Mesothelial cell of epicardium (in vitro differentiated cells): Measurements from ENCODE around the gene TMEM120A. TPM values are rescaled to one million over a fixed set of nuclear protein-coding genes. Genes with fewer than 3 reads are reported as not detected.
A peak's percentile ranks its signal among the peaks of the same experiment; 100 is the strongest.

Source experiments
- DNase-seq, 2 experiments: peaks; one replicate each; pipeline ENCODE4 v3.0.0; 2021; ENCODE audit warnings: low spot score in 2 of 2; ENCODE audit not compliant: unreplicated experiment in 2 of 2
- H3K27ac Mint-ChIP-seq: 2 replicates; pipeline ENCODE4 v1.8.0; 2021; ENCODE audit warnings: mixed read lengths
- H3K27me3 Mint-ChIP-seq: 2 replicates; pipeline ENCODE4 v1.8.0; 2021; ENCODE audit warnings: low read depth, mixed read lengths
- H3K36me3 Mint-ChIP-seq: 2 replicates; pipeline ENCODE4 v1.8.0; 2021; ENCODE audit warnings: mixed read lengths
- H3K4me1 Mint-ChIP-seq: 2 replicates; pipeline ENCODE4 v1.8.0; 2021; ENCODE audit warnings: mixed read lengths
- H3K4me3 Mint-ChIP-seq: 2 replicates; pipeline ENCODE4 v1.8.0; 2021; ENCODE audit warnings: mild to moderate bottlenecking, moderate library complexity, mixed read lengths
- H3K9me3 Mint-ChIP-seq: 2 replicates; pipeline ENCODE4 v1.8.0; 2021; ENCODE audit warnings: mixed read lengths
- total RNA-seq: library from RNA; stranded (reverse); gene quantifications from 3 replicates; pipeline ENCODE4 v1.2.1, GENCODE V29; 2021
- TF ChIP-seq, protein P1 (sequence below): fragments of 200-600 bp; sonication (generic); IDR thresholded peaks from one replicate; pipeline ENCODE4 v1.5.0; 2021; ENCODE audit warnings: antibody characterized with exemption; ENCODE audit not compliant: unreplicated experiment

Gene TMEM120A
- total RNA-seq, 1 donor from 2014 or later, result 17.8 TPM

- Mint-ChIP-seq H3K4me3 (no peak overlapping the region), H3K27ac (peak overlapping the region; percentile 32), H3K36me3 (peaks cover 22% of the 10 kb centered on the region), H3K4me1 (peaks cover 12% of the 10 kb centered on the region), H3K9me3 (no peaks in the 10 kb centered on the region), H3K27me3 (no peaks in the 10 kb centered on the region)
- TF ChIP-seq, protein P1, sequence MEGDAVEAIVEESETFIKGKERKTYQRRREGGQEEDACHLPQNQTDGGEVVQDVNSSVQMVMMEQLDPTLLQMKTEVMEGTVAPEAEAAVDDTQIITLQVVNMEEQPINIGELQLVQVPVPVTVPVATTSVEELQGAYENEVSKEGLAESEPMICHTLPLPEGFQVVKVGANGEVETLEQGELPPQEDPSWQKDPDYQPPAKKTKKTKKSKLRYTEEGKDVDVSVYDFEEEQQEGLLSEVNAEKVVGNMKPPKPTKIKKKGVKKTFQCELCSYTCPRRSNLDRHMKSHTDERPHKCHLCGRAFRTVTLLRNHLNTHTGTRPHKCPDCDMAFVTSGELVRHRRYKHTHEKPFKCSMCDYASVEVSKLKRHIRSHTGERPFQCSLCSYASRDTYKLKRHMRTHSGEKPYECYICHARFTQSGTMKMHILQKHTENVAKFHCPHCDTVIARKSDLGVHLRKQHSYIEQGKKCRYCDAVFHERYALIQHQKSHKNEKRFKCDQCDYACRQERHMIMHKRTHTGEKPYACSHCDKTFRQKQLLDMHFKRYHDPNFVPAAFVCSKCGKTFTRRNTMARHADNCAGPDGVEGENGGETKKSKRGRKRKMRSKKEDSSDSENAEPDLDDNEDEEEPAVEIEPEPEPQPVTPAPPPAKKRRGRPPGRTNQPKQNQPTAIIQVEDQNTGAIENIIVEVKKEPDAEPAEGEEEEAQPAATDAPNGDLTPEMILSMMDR, result no peak
- no peak for DNase-seq
Measured at GRCh38 chr7:75963381-75963995, 30.9 kb downstream of the TMEM120A start.

- Mint-ChIP-seq H3K4me3 (no peak overlapping the region), H3K27me3 (no peaks in the 10 kb centered on the region), H3K27ac (peak overlapping the region; percentile 3), H3K9me3 (no peaks in the 10 kb centered on the region), H3K4me1 (peaks cover 12% of the 10 kb centered on the region), H3K36me3 (peaks cover 22% of the 10 kb centered on the region)
- TF ChIP-seq, protein P1, result no peak
- DNase-seq, result no peak
Measured at GRCh38 chr7:75962607-75963380, 31.6 kb downstream of the TMEM120A start.

DNA sequence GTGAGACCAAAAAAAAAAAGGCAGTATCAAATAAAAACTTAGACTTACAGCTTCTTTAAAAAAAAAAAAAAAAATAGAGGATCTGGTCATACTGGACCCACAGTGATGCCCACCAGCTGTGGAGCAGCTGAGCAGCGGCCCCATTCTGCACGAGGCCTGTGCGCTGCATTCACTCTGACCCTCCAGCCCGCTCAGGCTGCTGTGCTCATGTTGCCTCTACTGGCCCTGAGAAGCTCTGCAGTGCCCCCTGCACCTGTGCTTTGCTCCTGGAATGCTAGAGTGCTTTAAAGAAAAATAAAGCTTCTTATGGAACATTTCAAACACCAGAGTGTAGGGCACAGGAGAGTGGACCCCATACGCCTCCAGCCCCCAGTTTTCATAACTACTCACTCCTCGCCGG is 33.2 kb downstream of the TMEM120A start:
- H3K9me3 Mint-ChIP-seq, result no peaks in the 10 kb centered on the region
- no peaks in the 10 kb centered on the region for H3K27me3 Mint-ChIP-seq
- TF ChIP-seq, protein P1, result no peak
- H3K27ac Mint-ChIP-seq, result no peak overlapping the region
- H3K4me3 Mint-ChIP-seq, result no peak overlapping the region
- no peak for DNase-seq
- H3K36me3 Mint-ChIP-seq, result peaks cover 22% of the 10 kb centered on the region
- peaks cover 19% of the 10 kb centered on the region for H3K4me1 Mint-ChIP-seq

- Mint-ChIP-seq H3K4me1 (peaks cover 19% of the 10 kb centered on the region), H3K27ac (no peak overlapping the region), H3K4me3 (no peak overlapping the region), H3K27me3 (no peaks in the 10 kb centered on the region), H3K9me3 (no peaks in the 10 kb centered on the region), H3K36me3 (peaks cover 26% of the 10 kb centered on the region)
- TF ChIP-seq, protein P1, result no peak
- DNase-seq, result no peak
Measured at GRCh38 chr7:75960372-75960771, 34.0 kb downstream of the TMEM120A start.

- DNase-seq, result no peak
- no peaks in the 10 kb centered on the region for H3K9me3 Mint-ChIP-seq
- no peak overlapping the region for H3K27ac Mint-ChIP-seq
- peaks cover 19% of the 10 kb centered on the region for H3K4me1 Mint-ChIP-seq
- TF ChIP-seq, protein P1, result no peak
- H3K36me3 Mint-ChIP-seq, result peaks cover 25% of the 10 kb centered on the region
- H3K27me3 Mint-ChIP-seq, result no peaks in the 10 kb centered on the region
- no peak overlapping the region for H3K4me3 Mint-ChIP-seq
Measured at GRCh38 chr7:75958802-75959543, 35.4 kb downstream of the TMEM120A start.
